Astrocyte of the hippocampus (primary cell): ENCODE measurements around the gene TBX20.
"Not testable (repeated sequence)": the region's sequence is repeated elsewhere in the genome, so short reads cannot be mapped to it uniquely, and the experiment has no call there.

Experiments used
- DNase-seq: peaks from one replicate; pipeline ENCODE4 v3.0.0; 2011; ENCODE audit warnings: low read depth, low spot score

TBX20 gene

GRCh38 chr7:35222445-35222844, 31.5 kb downstream of the TBX20 start:
- not testable (repeated sequence) for DNase-seq

DNA sequence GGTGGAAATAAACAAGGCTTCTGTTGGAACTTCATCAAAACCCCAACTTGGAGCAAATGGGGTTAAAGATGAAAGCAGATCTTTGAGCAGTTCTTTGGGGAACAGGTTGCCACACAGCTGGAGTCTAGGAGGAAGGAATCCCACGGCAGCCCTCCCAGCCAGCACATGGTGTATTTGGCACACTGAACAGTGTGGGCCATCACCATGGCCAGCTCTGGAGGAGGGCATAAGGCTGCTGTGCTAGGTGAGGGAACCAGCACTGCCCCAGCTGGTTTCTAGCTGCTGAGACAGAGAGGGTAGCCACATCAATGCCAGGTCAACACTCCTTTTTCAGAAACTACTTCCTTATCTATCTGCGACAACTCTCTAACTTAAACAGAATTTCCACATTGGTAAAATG, 33.7 kb downstream of the TBX20 start:
- DNase-seq: not testable (repeated sequence)

- DNase-seq: not testable (repeated sequence)
Observed at GRCh38 chr7:35216033-35216432, 37.9 kb downstream of the TBX20 start.

GRCh38 chr7:35215063-35215462, 38.8 kb downstream of the TBX20 start:
- DNase-seq: not testable (repeated sequence)

DNA sequence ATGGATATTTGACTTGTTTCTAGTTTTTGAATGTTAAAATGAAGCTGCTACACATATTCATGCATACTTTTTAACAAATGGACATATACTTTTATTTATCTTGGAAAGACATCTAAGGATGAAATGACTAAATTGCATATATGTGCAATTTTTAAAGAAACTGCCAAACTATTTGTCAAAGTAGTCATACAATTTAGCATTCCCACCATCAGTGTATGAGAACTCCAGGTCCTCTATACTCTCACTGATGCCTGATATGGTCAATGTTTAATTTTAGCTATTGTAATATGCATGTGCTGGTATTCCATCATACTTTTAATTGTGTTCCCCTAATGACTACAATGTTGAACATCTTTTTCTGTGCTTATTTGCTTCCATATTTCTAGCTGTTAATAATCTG, 47.0 kb downstream of the TBX20 start:
- DNase-seq: not testable (repeated sequence)

GRCh38 chr7:35204850-35205249, 49.0 kb downstream of the TBX20 start:
- DNase-seq: not testable (repeated sequence)

DNA sequence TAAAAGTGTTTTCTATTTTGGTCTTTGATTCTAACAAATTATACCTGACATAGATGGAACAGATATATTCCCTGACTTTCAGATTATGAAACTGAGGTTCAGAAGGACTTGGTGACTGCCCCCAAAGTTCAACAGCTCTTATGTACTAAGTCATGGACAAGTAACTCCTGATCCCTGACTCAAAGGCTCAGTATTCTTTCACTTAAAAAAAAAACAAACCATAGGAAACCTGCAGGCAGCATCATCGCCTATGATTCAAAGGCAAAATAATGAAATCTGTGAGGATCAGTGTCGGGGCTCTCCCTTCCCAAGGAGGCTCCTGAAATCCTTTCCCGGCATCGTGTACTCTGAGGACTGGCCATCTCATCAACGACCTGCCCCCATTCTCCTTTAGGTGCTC, 49.9 kb downstream of the TBX20 start:
- not testable (repeated sequence) for DNase-seq

GRCh38 chr7:35202353-35202752, 51.5 kb downstream of the TBX20 start:
- DNase-seq: not testable (repeated sequence)

- peak; percentile 1 for DNase-seq
Observed at GRCh38 chr7:35200170-35200569, 53.7 kb downstream of the TBX20 start.

GRCh38 chr7:35198370-35199140, 55.3 kb downstream of the TBX20 start:
- DNase-seq: peak; percentile 50

DNA sequence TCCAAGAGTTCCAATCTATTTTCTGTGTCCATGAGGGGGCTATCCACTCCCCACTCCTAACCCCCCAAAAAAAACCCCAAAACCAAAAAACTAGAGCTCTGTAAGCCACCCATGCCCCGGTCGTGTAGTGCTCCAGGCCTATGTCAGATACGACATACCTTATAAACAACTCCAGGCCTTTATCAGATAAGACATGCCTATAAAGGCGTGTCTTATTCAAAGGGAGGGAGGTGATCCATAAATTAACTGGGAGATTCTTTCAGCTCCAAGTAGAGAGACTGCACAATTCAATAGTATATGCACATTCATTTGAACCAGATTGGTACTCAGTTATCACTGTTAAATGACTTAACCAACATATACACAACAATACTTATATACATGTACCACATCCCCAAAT, 62.3 kb downstream of the TBX20 start:
- not testable (repeated sequence) for DNase-seq

- DNase-seq: not testable (repeated sequence)
Observed at GRCh38 chr7:35190146-35190773, 63.6 kb downstream of the TBX20 start.

DNA sequence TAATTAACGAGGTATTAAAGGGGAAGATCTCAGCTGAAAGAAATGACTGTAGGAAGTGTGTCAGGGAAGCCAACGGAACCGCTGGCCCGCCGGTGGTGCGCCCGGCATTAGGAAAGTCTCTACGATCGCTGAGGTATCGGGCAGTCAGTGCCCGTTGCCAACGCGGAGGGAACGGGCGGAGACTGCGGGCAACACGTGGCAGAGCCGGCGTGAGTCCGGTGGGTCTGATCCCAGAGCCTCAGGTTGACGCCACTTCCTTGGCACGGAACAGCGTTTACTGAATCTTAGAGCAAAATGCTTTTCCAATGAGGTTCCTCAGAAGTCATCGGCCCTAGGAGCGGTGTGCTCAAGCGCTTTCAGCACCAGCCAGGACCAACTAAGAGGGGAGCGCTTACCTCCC, 67.1 kb downstream of the TBX20 start:
- DNase-seq: peak; percentile 72

DNA sequence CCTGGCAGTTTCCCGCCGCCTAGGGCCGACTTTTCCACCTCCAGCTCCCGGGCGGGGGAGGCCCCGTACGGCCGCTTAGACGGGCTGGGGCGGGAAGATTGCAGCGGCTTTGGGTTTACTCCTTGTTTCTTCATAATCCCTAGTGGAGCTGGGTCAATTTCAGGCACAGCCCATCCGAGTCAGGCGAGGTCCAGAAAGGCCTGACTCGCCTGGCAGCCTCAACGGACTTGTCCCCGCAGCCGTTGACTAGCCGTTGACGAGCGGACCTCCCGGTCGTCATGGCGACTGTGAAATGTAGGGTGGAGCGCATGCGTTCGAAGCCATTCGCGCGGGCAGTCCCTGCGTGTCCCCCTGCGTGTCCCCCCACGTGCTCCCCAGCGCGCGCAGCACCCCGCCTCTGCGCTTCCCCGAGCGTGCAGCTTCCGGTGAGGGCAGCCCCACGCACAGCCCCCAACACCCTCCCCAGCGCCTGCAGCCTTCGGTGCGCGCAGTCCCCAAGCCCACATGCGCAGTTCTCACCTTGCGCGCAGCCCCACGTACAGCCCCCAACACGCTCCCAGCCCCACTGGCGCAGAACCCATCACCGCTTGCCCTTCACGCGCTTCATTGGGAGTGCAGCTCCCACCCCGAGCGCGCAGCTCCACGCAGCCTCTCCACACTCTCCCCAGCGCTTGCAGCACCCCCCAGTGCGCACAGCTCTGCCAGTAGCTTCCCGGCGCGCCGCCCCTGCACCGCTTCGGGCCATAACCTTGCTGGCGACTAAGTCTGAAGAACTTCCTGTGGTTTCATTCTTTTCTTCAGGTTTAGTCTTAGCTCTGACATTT, 67.8 kb downstream of the TBX20 start:
- DNase-seq: peak; percentile 77

- DNase-seq: not testable (repeated sequence)
Observed at GRCh38 chr7:35185578-35185907, 68.4 kb downstream of the TBX20 start.

DNA sequence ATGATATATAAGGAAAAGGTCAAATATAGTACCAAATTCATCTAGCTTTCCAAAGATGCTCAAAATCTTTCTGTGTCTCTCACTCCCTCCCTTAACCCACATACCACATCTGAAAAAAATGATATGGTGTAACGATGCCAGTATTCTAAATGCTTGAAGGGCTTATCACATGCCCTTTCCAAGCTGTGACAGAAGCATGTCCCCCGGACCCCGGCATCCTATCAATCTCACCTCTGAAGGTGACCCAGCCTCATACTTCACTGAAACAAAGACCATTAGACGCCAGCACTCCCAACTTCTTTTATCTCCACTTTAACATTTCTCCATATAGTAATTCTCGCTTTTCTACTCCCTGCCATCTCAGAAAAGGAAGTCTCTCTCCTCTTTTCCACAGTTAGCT, 68.9 kb downstream of the TBX20 start:
- not testable (repeated sequence) for DNase-seq

DNA sequence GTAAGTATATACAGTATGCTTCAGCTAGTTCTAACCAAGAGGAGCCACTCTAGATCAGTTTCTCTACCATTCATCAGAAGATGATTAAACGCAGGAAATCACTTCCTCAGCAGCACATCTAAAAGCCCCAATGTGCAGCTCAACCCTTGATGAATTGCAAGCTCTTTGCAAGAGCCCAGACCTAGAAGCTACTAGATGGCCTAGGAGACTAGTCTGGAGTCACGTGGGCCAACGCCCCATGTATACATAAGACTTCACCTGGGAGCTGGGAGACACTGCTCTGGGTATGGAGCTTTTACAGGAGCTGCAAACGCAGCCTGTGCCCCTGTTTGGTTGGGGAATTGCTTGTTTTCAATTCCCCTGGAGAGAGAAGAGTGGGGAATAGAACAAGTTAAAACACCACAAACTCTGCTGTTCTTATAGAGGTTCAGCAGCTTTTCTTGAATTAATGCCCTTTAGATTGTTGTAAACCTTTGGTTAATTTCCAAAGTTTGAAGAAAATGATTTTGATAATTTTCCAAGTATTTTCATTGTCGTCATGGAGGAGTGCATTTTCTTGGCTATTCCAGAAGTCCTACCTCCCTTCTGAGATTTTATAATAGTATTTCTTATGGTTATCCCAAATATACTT, 69.9 kb downstream of the TBX20 start:
- not testable (repeated sequence) for DNase-seq

DNA sequence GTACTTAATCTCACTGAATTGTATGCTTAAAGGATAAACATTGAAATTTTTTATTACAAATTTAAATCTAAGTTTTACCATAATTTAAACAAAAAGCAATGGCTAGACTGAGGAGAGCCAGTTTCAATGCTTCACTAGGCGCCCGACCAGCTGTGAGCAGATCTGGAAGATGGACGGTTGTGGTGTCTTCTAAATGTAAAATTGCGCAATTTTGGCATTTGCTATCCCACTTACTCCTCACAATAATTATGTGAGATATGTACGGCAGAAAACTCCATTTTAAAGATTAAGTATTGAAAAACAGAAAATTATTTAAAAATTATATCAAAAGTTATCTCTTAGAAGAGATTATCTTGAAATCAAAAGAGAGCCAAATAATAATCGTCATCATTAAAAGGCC, 73.2 kb downstream of the TBX20 start:
- DNase-seq: not testable (repeated sequence)

GRCh38 chr7:35173176-35173575, 80.7 kb downstream of the TBX20 start:
- not testable (repeated sequence) for DNase-seq

DNA sequence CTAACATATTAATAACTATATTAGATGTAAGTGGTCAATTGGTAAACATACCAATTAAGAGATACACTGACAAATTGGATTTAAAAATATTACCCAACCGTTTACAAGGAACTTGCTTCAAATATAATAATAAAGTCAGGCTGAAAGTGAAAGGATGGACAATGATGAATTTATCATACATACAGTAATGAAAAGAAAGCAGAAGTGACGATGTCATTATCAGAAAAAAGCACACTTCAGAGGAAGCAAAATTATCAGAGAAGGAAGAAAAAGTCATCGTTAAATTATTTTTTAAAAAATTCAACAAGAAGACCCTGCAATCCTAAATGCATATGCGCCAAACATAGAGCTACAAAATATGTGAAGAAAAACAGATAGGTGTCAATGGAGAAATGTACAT, 81.8 kb downstream of the TBX20 start:
- not testable (repeated sequence) for DNase-seq

DNA sequence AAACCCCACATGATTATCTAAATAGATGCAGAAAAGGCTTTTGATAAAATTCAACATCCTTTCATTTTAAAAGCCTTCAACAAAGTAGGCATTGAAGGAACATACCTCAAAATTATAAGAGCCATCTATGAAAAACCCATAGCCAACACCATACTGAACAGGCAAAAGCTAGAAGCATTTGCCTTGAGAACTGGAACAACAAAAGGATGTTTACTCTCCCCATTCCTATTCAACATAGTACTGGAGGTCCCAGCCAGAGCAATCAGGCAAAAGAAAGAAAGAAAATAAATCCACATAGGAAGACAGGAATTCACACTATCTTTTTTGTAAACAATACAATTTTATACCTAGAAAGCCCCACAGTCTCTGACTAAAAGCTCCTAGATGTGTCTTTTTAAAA, 86.2 kb downstream of the TBX20 start:
- peak; percentile 0 for DNase-seq

DNA sequence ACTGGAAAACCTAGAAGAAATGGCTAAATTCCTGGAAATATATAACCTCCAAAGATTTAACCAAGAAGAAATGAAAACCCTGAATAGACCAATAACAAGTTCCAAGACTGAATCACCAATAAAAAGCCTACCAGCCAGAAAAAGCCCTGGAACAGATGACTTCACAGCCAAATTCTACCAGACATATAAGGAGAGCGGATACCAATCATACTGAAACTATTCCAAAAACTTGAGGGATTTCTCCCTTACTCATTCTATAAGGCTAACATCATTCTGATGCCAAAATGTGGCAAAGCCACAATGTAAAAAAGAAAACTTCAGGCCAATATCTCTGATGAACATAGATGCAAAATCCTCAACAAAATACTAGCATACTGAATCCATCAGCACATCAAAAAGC, 86.7 kb downstream of the TBX20 start:
- DNase-seq: not testable (repeated sequence)
